Measurements from ENCODE around the gene GCKR. TPM values are rescaled to one million over a fixed set of nuclear protein-coding genes. Genes with fewer than 3 reads are reported as not detected.

The GCKR gene
- not detected for polyA plus RNA-seq (2012; ENCODE audit: insufficient read length, low read depth)

- TF ChIP-seq, protein P1, sequence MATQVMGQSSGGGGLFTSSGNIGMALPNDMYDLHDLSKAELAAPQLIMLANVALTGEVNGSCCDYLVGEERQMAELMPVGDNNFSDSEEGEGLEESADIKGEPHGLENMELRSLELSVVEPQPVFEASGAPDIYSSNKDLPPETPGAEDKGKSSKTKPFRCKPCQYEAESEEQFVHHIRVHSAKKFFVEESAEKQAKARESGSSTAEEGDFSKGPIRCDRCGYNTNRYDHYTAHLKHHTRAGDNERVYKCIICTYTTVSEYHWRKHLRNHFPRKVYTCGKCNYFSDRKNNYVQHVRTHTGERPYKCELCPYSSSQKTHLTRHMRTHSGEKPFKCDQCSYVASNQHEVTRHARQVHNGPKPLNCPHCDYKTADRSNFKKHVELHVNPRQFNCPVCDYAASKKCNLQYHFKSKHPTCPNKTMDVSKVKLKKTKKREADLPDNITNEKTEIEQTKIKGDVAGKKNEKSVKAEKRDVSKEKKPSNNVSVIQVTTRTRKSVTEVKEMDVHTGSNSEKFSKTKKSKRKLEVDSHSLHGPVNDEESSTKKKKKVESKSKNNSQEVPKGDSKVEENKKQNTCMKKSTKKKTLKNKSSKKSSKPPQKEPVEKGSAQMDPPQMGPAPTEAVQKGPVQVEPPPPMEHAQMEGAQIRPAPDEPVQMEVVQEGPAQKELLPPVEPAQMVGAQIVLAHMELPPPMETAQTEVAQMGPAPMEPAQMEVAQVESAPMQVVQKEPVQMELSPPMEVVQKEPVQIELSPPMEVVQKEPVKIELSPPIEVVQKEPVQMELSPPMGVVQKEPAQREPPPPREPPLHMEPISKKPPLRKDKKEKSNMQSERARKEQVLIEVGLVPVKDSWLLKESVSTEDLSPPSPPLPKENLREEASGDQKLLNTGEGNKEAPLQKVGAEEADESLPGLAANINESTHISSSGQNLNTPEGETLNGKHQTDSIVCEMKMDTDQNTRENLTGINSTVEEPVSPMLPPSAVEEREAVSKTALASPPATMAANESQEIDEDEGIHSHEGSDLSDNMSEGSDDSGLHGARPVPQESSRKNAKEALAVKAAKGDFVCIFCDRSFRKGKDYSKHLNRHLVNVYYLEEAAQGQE (IDR thresholded peaks at IDR 0.05; ENCODE audit: insufficient read depth in 1 of 2, low read depth in 2 of 2, low read length in 2 of 2), result no peak
- TF ChIP-seq TAF1 (IDR thresholded peaks at IDR 0.05; ENCODE audit: borderline replicate concordance, insufficient read depth, low read length) (no peak), SIN3A (IDR thresholded peaks at IDR 0.05; ENCODE audit: borderline replicate concordance, insufficient read depth, low read length) (no peak), POLR2AphosphoS5 (IDR thresholded peaks at IDR 0.05; ENCODE audit: low read depth, low read length) (no peak), FOXP2 (optimal IDR thresholded peaks at IDR 0.05; ENCODE audit: borderline replicate concordance, extremely low read depth, extremely low read length, insufficient read depth) (no peak)
Observed at GRCh38 chr2:27496357-27497287, at the start of gene GCKR. GCKR (plus strand) TSS chr2:27496839; CDS start chr2:27496905, 66 bp downstream.

GRCh38 chr2:27448381-27448780, 48.3 kb upstream of the GCKR start:
- TF ChIP-seq, protein P1 (IDR thresholded peaks at IDR 0.05; ENCODE audit: insufficient read depth in 1 of 2, low read depth in 2 of 2, low read length in 2 of 2), result no peak
- no peak for TF ChIP-seq TAF1 (IDR thresholded peaks at IDR 0.05; ENCODE audit: borderline replicate concordance, insufficient read depth, low read length)
- no peak for TF ChIP-seq FOXP2 (optimal IDR thresholded peaks at IDR 0.05; ENCODE audit: borderline replicate concordance, extremely low read depth, extremely low read length, insufficient read depth)
- TF ChIP-seq SIN3A (IDR thresholded peaks at IDR 0.05; ENCODE audit: borderline replicate concordance, insufficient read depth, low read length), result no peak
- no peak for TF ChIP-seq POLR2AphosphoS5 (IDR thresholded peaks at IDR 0.05; ENCODE audit: low read depth, low read length)

- TF ChIP-seq FOXP2 (optimal IDR thresholded peaks at IDR 0.05; ENCODE audit: borderline replicate concordance, extremely low read depth, extremely low read length, insufficient read depth), result no peak
- TF ChIP-seq SIN3A (IDR thresholded peaks at IDR 0.05; ENCODE audit: borderline replicate concordance, insufficient read depth, low read length), result no peak
- TF ChIP-seq, protein P1 (IDR thresholded peaks at IDR 0.05; ENCODE audit: insufficient read depth in 1 of 2, low read depth in 2 of 2, low read length in 2 of 2), result no peak
- TF ChIP-seq TAF1 (IDR thresholded peaks at IDR 0.05; ENCODE audit: borderline replicate concordance, insufficient read depth, low read length), result no peak
- TF ChIP-seq POLR2AphosphoS5 (IDR thresholded peaks at IDR 0.05; ENCODE audit: low read depth, low read length), result no peak
Observed at GRCh38 chr2:27451095-27451494, 45.5 kb upstream of the GCKR start.

GRCh38 chr2:27453968-27454367, 42.7 kb upstream of the GCKR start:
- TF ChIP-seq SIN3A (IDR thresholded peaks at IDR 0.05; ENCODE audit: borderline replicate concordance, insufficient read depth, low read length) (no peak), POLR2AphosphoS5 (IDR thresholded peaks at IDR 0.05; ENCODE audit: low read depth, low read length) (no peak), TAF1 (IDR thresholded peaks at IDR 0.05; ENCODE audit: borderline replicate concordance, insufficient read depth, low read length) (no peak), FOXP2 (optimal IDR thresholded peaks at IDR 0.05; ENCODE audit: borderline replicate concordance, extremely low read depth, extremely low read length, insufficient read depth) (no peak)
- TF ChIP-seq, protein P1 (IDR thresholded peaks at IDR 0.05; ENCODE audit: insufficient read depth in 1 of 2, low read depth in 2 of 2, low read length in 2 of 2), result no peak

Data from PFSK-1 (cell line).